Cardiac fibroblast (primary cell): Measurements from ENCODE around the gene PTPRJ.
A peak's percentile ranks its signal among the peaks of the same experiment; 100 is the strongest.

Experiments
- DNase-seq, 2 donors: peaks; one replicate each; pipeline versions ENCODE4 v3.0.0 to v3.0.0-alpha.2; 2010; ENCODE audit warnings: low read depth in 2 of 2
- H3K4me3 ChIP-seq, 2 donors: replicated peaks in 1 of 2; 1 replicate in 1 of 2; 2 replicates in 1 of 2; pipeline ENCODE4 v1.5.1; 2011; ENCODE audit warnings: low read depth in 2 of 2, low read length in 2 of 2, mild to moderate bottlenecking in 2 of 2, moderate library complexity in 1 of 2
- CTCF ChIP-seq: IDR thresholded peaks from one replicate; pipeline ENCODE4 v1.5.1; 2011; ENCODE audit warnings: low read depth, mild to moderate bottlenecking, low read length, inconsistent platforms

PTPRJ gene

DNA sequence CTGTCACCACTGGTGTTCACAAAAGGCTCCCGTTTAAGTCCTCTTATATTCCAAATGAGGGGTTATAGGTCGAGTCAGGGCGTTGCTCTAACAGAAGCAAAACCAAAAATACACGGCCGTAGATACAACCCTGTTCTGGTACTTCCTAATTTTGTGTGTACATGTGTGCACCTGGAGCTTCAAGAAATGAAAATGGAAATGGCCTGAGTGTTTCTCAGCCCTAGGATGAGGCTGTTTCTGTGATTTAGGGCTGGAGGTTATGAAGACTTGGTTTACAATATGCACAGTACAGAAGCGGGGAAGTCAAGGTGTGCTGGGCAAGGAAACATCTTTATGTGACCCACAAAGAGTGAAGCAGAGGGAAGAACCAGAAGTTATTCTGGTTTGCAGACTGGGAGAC is 125.8 kb downstream of the PTPRJ start:
- H3K4me3 ChIP-seq: no peak overlapping the region
- TF ChIP-seq CTCF: no peak
- DNase-seq: no peak

GRCh38 chr11:48107188-48107704 is 126.9 kb downstream of the PTPRJ start:
- no peak for TF ChIP-seq CTCF
- peak in 1 of 2 donors; percentile 51 for DNase-seq
- no peak overlapping the region for H3K4me3 ChIP-seq

DNA sequence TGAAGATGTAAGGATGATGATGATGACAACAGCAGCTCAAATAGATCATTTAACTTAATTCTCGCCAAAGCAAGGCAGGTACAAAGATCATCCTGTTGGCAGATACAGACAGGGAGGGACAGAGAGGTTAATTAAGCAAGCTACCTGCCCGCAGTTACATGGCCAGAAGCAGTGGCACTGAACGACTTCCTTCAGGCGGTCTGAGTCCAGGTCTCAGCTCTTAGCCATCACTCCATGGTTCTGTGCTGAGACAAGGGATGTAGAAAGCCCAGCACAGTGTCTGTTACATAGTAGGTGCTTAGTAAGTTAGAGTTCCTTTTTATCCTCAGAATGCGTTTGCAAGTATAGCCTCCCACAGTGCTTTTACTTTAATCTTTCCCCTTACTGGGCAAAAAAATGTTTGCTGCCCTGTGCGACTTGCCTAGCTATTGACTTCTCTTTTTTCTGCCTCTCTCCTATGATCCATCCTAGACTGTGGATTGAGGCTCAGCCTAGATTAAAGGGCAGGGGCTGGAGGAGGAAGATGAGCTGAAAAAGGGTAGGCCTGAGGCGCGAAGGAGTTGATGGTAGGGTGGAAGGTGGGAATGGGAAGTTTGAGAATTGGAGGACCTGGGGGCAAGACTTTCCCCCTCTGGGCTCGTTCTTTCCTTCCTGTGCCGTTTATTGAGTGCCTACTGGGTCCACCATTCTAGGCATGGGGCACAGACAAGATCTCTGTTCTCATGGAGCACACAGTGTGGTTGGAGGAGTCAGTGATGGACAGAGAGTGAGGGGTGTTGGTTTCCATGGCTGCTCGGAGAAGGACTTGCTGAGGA is 128.1 kb downstream of the PTPRJ start:
- DNase-seq: no peak
- no peak overlapping the region for H3K4me3 ChIP-seq
- TF ChIP-seq CTCF: no peak

GRCh38 chr11:48109046-48109666 is 128.8 kb downstream of the PTPRJ start:
- H3K4me3 ChIP-seq: no peak overlapping the region

GRCh38 chr11:48110509-48110766 is 130.1 kb downstream of the PTPRJ start:
- DNase-seq: no peak
- H3K4me3 ChIP-seq: no peak overlapping the region
- no peak for TF ChIP-seq CTCF

More at GRCh38 chr11:48109046-48109666, 128.8 kb downstream of the PTPRJ start:
- DNase-seq: peak; percentile 72 to 74
- peak; percentile 27 for TF ChIP-seq CTCF

GRCh38 chr11:48111891-48112290 is 131.5 kb downstream of the PTPRJ start:
- DNase-seq: no peak
- TF ChIP-seq CTCF: no peak
- no peak overlapping the region for H3K4me3 ChIP-seq

GRCh38 chr11:48114740-48115139 is 134.4 kb downstream of the PTPRJ start:
- no peak for TF ChIP-seq CTCF
- H3K4me3 ChIP-seq: no peak overlapping the region
- no peak for DNase-seq
